Stimulated activated CD4-positive, alpha-beta T cell treated with anti-CD3 and anti-CD28 coated beads, Interleukin-2, amount 100 ng/mL, for 4 hours (primary cell): Measurements from ENCODE around the gene SRMS.
A peak's percentile ranks its signal among the peaks of the same experiment; 100 is the strongest.

ENCODE experiments used
- DNase-seq: peaks from one replicate; pipeline ENCODE4 v3.0.0-alpha.2; 2020; ENCODE audit warnings: low read depth

Gene SRMS

GRCh38 chr20:63501818-63502670 lies 45.5 kb downstream of the SRMS start:
- DNase-seq = no peak

GRCh38 chr20:63500902-63501817 lies 46.4 kb downstream of the SRMS start:
- no peak for DNase-seq

- no peak for DNase-seq
These were observed 47.2 kb downstream of the SRMS start for GRCh38 chr20:63500151-63500901.

GRCh38 chr20:63499338-63499969 lies 48.1 kb downstream of the SRMS start:
- DNase-seq = no peak

GRCh38 chr20:63498960-63499337 lies 48.6 kb downstream of the SRMS start, which contains the start of gene EEF1A2:
Gene EEF1A2 (minus strand): TSS chr20:63499083. CDS start chr20:63497763, 1,320 bp downstream.
- peak; percentile 41 for DNase-seq

- DNase-seq = no peak
These were observed 49.3 kb downstream of the SRMS start for GRCh38 chr20:63497946-63498935.

GRCh38 chr20:63497138-63497945 lies 50.2 kb downstream of the SRMS start:
- DNase-seq = no peak

- DNase-seq = no peak
These were observed 50.9 kb downstream of the SRMS start for GRCh38 chr20:63496596-63497120.

GRCh38 chr20:63495741-63496595 lies 51.6 kb downstream of the SRMS start:
- DNase-seq = peak; percentile 66

GRCh38 chr20:63495167-63495720 lies 52.3 kb downstream of the SRMS start:
- no peak for DNase-seq

GRCh38 chr20:63494420-63495166 lies 53.0 kb downstream of the SRMS start:
- DNase-seq = no peak

- DNase-seq = no peak
These were observed 53.5 kb downstream of the SRMS start for GRCh38 chr20:63494084-63494419.

- DNase-seq = no peak
These were observed 54.0 kb downstream of the SRMS start for GRCh38 chr20:63493563-63494020.

- DNase-seq = no peak
These were observed 54.6 kb downstream of the SRMS start for GRCh38 chr20:63492982-63493381.

GRCh38 chr20:63492518-63492917 lies 55.0 kb downstream of the SRMS start:
- no peak for DNase-seq

GRCh38 chr20:63491635-63492230 lies 55.8 kb downstream of the SRMS start:
- DNase-seq = no peak

GRCh38 chr20:63491078-63491477 lies 56.5 kb downstream of the SRMS start:
- no peak for DNase-seq
